Fibroblast of skin of scalp (primary cell): ENCODE results near the gene PCIF1.
"Not testable (repeated sequence)": the region's sequence is repeated elsewhere in the genome, so short reads cannot be mapped to it uniquely, and the experiment has no call there.

Experiments
- DNase-seq: peaks from one replicate; pipeline ENCODE4 v3.0.0-alpha.2; 2013

PCIF1 gene

GRCh38 chr20:45995495-45996097, 61.1 kb downstream of the PCIF1 start:
- DNase-seq = not testable (repeated sequence)

- no peak for DNase-seq
Observed at GRCh38 chr20:45997187-45997586, 62.7 kb downstream of the PCIF1 start.
